ENCODE measurements around the gene B3GALT5. TPM values are rescaled to one million over a fixed set of nuclear protein-coding genes. Genes with fewer than 3 reads are reported as not detected.

The B3GALT5 gene
- total RNA-seq, 1 donor from 2014 or later: 0.03 TPM

GRCh38 chr21:39620856-39621255 is 8.1 kb downstream of the B3GALT5 start:
- H3K36me3 ChIP-seq: no peaks in the 10 kb centered on the region
- peaks cover 8% of the 10 kb centered on the region for H3K9me3 ChIP-seq (replicated peaks)
- H3K27me3 ChIP-seq (ENCODE audit: low read depth): peaks cover 23% of the 10 kb centered on the region
- TF ChIP-seq CTCF (IDR thresholded peaks at IDR 0.05; ENCODE audit: borderline replicate concordance): no peak
- intact Hi-C loops (cut with micrococcal nuclease): no loop called here
- H3K4me1 ChIP-seq: no peaks in the 10 kb centered on the region
- no peak for DNase-seq
- H3K4me3 ChIP-seq: no peak overlapping the region
- H3K27ac ChIP-seq (replicated peaks): no peak overlapping the region

DNA sequence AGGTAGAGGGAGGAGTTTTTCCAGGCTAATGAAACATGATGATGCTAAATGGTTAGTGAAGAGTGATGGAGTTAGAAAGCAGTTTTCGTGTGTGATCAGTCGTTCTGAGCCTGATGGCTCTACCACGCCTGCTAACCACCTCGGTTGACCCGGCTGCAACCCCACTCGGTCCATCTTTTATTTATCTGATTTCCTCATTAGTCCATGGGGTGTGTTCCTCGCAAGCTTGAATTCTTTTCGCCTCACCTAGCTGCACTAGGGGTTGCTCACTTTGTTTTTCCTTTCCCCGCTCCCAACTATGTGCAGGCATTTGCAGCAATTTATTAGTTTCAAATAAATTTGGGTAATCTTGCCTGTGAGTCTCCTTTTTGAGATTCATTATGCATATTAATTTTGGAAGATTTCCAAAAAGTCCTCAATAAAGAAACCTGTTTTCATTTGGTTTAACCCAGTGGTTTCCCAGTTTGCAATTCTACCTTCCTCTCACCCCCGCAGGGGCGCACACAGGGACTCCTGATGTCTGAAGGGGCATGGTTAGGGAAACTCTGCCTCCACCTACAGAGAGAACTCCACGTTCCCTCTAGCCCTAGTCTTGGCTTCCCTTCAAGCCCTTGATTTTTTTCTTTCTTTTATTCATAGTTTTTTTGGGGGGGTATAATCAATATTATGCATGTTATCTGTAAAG is 12.6 kb downstream of the B3GALT5 start:
- intact Hi-C loops (cut with micrococcal nuclease): no loop called here
- peaks cover 8% of the 10 kb centered on the region for H3K9me3 ChIP-seq (replicated peaks)
- no peaks in the 10 kb centered on the region for H3K4me1 ChIP-seq
- H3K27ac ChIP-seq (replicated peaks): no peak overlapping the region
- no peaks in the 10 kb centered on the region for H3K36me3 ChIP-seq
- DNase-seq: no peak
- H3K4me3 ChIP-seq: no peak overlapping the region
- no peak for TF ChIP-seq CTCF (IDR thresholded peaks at IDR 0.05; ENCODE audit: borderline replicate concordance)
- H3K27me3 ChIP-seq (ENCODE audit: low read depth): no peaks in the 10 kb centered on the region

DNA sequence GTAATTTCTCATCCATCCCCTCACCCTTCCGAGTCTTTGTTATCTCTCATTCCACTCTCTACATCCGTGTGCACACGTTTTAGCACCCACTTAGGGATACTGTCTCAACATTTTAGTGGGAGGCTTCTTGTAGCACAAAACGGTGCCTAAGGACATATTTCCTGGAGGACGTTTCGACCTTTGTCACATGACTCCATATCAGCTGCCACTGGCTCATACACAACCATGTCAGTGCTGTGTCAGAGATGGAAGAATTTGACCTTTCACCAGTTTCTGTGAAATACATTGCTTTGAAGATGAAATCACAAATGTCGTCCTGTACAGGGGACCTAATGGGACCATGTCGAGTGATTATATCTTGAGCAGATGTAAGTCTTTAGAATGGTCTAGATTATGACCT is 15.6 kb downstream of the B3GALT5 start:
- no peak overlapping the region for H3K4me3 ChIP-seq
- no peak overlapping the region for H3K27ac ChIP-seq (replicated peaks)
- no peak for DNase-seq
- peaks cover 6% of the 10 kb centered on the region for H3K9me3 ChIP-seq (replicated peaks)
- no peaks in the 10 kb centered on the region for H3K4me1 ChIP-seq
- no peaks in the 10 kb centered on the region for H3K36me3 ChIP-seq
- no peak for TF ChIP-seq CTCF (IDR thresholded peaks at IDR 0.05; ENCODE audit: borderline replicate concordance)
- intact Hi-C loops (cut with micrococcal nuclease): no loop called here
- no peaks in the 10 kb centered on the region for H3K27me3 ChIP-seq (ENCODE audit: low read depth)

DNA sequence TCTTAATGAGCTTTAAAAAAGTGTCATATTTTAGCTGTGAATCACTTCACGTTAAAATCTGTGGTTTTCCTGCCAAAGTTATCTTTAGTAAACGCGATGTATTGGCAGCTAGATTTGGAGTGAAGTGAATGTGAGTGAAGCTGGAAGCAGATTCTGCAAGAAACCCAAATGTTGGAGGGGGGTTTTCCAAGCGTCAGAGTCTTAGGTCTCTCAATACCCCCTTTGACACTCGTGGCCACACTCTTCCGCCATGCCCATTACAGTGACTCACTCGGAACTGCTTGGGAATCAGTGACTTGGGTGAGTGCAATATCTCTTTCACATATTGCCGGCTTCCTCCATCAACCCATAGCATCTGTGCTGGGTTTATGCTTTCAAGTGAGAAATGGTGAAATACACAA is 17.5 kb downstream of the B3GALT5 start:
- intact Hi-C loops (cut with micrococcal nuclease): no loop called here
- Histone ChIP-seq H3K27me3 (ENCODE audit: low read depth) (no peaks in the 10 kb centered on the region), H3K36me3 (no peaks in the 10 kb centered on the region), H3K9me3 (replicated peaks) (no peaks in the 10 kb centered on the region), H3K4me3 (no peak overlapping the region), H3K4me1 (no peaks in the 10 kb centered on the region), H3K27ac (replicated peaks) (no peak overlapping the region)
- no peak for DNase-seq
- no peak for TF ChIP-seq CTCF (IDR thresholded peaks at IDR 0.05; ENCODE audit: borderline replicate concordance)

- no peaks in the 10 kb centered on the region for H3K27me3 ChIP-seq (ENCODE audit: low read depth)
- intact Hi-C loops (cut with micrococcal nuclease): no loop called here
- no peaks in the 10 kb centered on the region for H3K36me3 ChIP-seq
- peak; percentile 16 for TF ChIP-seq CTCF (IDR thresholded peaks at IDR 0.05; ENCODE audit: borderline replicate concordance)
- no peaks in the 10 kb centered on the region for H3K4me1 ChIP-seq
- no peak for DNase-seq
- H3K9me3 ChIP-seq (replicated peaks): no peaks in the 10 kb centered on the region
- H3K27ac ChIP-seq (replicated peaks): no peak overlapping the region
- no peak overlapping the region for H3K4me3 ChIP-seq
Measured at GRCh38 chr21:39630827-39631226, 18.1 kb downstream of the B3GALT5 start.
